ENCODE measurements around the gene CDC14A. TPM values are rescaled to one million over a fixed set of nuclear protein-coding genes. Genes with fewer than 3 reads are reported as not detected.
A peak's percentile ranks its signal among the peaks of the same experiment; 100 is the strongest.

Gene CDC14A
- total RNA-seq, 1 experiment from 2014 or later, result 9.9 TPM

DNA sequence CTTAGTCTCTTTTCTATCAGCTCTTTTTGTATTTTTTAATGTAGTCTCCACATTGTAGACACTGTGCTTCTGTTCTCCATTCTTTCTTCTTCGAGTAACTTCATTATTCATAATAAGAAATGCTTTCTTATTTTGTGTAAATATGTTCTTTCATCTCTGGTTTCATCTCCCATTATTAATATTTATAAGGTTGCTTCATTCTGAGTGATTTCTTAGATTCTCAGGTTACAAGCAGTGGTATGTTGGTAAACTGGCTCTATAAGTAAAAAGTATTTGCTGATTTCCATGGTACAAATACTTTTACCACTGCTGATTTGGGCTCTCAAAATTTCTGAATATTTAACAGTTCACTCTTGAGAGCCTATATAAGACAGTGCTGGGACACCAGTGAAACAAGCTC is 81.3 kb downstream of the CDC14A start:
- in situ Hi-C loops (cut with HindIII; ENCODE audit: low sequenced_read_pairs), result no loop called here
- no peak for DNase-seq (ENCODE audit: low spot score)

DNA sequence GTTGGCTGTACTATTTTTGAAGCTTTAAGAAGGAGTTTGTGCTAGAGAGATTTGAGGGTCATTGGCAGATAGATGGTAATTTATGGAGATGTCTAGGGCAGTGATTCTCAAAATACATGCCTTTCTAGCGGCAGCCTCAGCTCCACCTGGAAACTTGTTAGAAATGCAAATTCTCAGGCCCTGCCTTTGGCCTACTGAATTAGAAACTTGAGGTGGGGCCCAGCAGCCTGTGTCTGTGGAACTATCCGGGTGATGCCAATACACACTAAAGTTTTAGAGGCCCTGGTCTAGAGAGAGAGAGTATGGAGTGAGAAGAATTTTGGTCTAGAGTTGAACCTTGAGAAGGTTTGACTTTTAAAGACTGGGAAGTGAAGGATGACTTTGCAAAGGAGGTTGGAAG is 82.5 kb downstream of the CDC14A start:
- in situ Hi-C loops (cut with HindIII; ENCODE audit: low sequenced_read_pairs), result no loop called here
- no peak for DNase-seq (ENCODE audit: low spot score)

DNA sequence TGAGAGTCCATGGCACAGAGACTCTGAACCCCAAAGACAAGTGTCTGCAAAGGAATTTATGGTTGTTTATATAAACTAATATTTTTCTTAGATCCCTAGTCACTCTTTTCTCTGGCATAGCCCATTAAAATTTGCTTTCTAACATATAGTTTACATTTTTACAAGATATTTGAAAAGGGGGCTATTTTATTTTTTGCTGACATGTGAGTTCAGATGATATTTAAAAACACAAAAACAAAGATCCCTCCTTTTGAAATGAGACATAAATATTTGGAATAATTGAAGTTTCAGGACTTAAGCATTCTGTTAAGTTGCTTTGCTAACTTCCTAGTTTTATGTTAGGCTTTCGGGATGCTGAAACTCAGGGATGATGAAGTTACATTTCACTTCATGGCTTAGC is 86.1 kb downstream of the CDC14A start:
- no peak for DNase-seq (ENCODE audit: low spot score)
- in situ Hi-C loops (cut with HindIII; ENCODE audit: low sequenced_read_pairs), result no loop called here

DNA sequence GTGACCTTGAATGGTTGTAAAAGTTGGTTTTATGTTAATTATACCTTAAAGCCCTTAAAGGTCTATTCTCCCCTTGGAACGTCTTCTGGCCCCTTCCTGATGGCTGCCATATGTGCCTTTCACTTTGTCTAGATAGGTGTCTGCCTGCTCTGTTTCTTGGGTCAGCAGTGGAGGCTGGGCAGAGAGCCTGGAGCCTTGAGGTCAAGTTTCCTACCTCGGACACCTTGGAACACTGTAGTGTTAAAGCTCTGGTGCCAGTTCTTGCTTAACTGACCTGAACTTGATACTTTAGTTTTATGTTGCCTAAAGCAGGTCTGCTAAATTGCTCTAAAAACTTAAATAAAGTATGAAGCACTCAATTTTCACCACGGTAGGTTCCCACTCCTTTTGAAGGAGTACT is 86.5 kb downstream of the CDC14A start:
- DNase-seq (ENCODE audit: low spot score), result no peak
- in situ Hi-C loops (cut with HindIII; ENCODE audit: low sequenced_read_pairs), result no loop called here

DNA sequence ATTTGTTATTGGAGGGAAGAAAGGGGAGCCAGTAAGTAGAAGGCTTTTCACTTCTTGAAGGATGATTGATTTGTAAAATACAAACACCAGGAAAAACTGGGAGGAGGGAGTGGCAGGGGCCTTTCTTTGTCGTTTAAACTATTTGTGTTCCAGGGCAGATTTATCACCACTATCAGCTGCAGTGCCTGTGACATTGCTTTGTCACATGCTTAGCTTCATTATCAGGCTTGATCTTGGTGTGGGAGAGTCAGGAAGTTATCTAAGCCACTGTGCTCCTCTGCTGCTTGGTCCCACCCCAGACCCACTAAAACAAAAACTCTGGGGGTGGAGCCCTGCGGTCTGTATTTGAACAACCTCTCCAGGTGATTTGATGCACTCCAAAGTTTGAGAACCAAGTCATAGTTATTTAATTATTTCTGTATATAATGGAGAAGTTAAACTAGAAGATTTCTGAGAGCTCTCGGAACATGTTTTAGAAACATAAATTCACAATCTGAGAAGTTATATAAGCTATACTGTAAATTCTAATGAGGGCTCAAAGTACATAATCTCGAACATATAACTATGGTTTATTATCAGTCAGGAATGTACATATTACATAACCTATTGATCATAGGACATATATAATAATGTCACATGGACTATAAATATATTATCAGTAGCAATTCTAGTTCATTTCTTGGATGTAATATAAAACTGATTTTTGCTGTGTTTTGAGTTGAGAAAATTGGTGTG is 87.9 kb downstream of the CDC14A start:
- in situ Hi-C loops (cut with HindIII; ENCODE audit: low sequenced_read_pairs), result no loop called here
- no peak for DNase-seq (ENCODE audit: low spot score)

DNA sequence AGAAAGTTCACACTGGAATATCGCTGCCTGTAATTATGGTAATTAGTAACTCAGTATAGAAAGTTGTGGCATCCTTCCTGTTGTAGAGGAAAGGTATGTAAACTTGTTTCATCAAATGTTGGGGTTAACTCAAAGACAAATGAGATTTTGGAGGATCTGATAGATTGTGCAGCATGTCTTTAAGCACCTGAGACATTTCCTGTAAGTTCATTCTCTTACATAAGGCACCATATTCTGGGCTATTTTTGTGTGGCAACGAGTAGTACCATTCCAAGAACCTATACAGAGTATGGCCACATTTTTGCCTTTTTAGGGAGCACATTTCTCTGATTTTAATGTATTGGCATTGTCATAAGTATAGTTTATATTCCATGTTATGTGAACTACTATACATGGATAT is 88.8 kb downstream of the CDC14A start:
- DNase-seq (ENCODE audit: low spot score), result no peak
- in situ Hi-C loops (cut with HindIII; ENCODE audit: low sequenced_read_pairs), result no loop called here

DNA sequence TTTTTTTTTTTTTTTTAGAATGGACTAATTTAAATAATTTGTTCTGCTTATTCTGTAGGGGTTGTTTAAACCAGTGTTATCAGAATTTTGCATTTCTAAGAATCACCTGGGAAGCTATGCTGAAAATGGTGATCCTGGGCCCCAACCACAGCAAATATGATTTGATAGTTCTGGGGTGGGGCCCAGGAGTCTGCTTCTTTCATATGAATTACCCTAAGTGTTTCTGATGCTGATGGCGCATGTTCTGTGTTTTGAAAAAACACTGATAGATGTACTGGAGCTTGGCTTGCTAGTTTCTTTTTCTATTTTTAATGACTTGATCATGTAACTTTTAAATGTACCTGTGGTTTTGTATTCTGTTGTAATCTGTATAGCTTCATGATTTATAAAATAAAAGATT is 89.3 kb downstream of the CDC14A start:
- in situ Hi-C loops (cut with HindIII; ENCODE audit: low sequenced_read_pairs), result no loop called here
- DNase-seq (ENCODE audit: low spot score), result no peak

DNA sequence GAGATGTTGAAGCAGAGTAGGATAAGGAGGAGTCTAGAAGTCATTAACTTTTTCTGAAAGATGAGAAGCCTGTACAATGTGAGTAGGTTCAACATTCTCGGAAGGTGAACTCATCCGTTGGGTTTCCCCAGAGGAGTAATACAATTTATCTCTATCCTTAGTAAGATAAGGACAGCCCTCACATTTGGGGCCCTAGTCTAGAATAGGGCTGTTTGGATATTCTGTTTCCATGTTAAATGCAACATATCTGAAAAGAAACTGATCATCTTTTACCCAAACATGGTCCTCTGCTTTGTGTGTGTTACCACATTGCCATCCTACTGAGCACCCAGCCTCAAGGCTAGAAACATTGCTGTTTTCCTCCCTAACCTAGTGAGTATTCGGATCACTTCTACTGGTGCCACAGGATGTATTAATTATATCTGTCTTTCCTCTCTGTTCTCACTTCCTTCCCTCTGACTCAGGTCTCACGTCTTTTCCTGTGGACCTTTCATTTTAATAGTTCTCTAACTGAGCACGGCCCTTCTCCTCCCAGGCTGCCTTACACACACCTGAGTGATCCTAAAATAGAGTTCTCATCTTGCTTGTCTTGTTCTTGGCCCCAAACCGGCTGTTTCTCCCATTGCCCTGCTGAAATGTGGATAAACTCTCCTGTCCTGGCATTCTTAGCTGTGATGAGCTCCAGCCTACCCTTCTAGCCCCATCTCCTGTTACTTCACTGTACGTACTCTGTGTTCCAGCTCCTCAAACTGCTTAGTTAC is 91.7 kb downstream of the CDC14A start:
- no peak for DNase-seq (ENCODE audit: low spot score)
- in situ Hi-C loops (cut with HindIII; ENCODE audit: low sequenced_read_pairs), result no loop called here

DNA sequence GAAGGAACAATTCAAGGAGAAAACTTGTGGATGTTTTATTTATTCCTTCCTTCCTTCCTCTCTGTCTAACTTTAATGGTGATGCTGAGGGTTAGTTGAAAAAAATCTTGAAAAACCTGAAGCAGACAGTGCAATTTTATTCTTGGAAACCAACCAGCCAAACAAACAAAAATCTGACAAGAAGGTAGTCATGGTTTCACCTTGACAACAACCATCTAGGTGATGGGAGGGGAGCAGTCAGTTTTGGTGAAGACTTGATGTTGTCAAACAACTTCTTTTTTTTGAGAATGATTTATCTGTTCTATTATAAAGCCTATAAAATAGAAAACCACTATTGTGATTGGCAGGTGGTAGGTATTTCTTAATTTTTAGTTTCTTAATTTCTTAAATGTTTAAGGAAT is 93.3 kb downstream of the CDC14A start:
- no peak for DNase-seq (ENCODE audit: low spot score)
- in situ Hi-C loops (cut with HindIII; ENCODE audit: low sequenced_read_pairs), result no loop called here

DNA sequence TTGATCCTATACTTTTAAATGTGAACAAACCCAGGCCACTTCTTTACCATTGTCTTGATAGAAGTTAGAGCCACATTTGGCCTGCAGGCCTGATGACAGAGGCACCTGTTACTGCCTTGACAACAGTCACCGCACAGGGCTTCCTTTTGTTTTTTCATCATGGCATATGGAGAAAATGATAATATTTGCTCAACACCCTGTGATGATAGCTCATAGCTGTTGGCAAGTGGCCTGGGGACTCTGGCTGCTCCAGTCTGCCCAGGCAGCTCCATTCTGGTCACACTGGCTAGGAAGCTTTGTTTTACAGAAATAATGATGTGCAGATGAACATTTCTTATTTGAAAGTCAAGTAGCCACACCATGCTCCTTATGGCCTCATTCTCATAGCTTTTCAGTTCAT is 96.1 kb downstream of the CDC14A start:
- DNase-seq (ENCODE audit: low spot score), result no peak

DNA sequence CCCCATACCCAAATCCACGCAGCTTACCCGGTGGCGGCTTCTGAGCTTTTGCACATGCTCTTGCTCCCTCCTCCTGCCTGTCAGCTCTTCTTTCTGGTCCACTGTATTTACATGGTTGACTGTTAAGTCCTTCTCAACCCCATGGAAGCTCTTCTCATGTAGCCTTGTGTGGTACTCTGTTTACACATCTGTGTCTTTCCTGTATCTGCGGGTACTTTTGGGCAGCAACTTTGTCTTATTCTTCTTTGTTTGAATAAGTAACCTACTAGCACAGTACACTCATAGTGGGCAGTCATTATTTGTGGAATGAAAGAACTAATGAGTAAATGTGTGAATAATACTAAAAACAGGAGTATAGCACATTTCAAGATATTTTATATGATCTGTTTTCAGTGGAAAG is 97.2 kb downstream of the CDC14A start:
- in situ Hi-C loops (cut with HindIII; ENCODE audit: low sequenced_read_pairs), result no loop called here
- DNase-seq (ENCODE audit: low spot score), result no peak

More for the DNA sequence above, 96.1 kb downstream of the CDC14A start:
- in situ Hi-C loops (cut with HindIII; ENCODE audit: low sequenced_read_pairs), result no loop called here

DNA sequence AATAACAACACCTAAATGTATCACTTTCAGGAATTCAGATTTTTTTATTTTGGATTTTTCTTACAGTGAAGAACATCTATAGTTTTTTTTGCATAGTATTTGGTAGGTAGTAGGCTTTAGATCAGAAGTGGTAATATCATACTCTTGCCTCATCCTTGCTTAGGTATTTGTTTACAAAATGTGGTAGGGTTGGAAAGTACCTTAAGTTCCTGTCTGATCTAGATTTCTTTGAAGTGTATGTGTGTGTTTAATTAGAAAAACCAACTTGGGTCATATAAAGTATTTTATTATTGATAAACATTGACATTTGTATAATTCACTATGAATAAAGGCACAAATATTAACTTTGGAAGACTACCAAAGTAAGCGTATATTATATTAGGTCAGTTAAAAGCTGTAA is 100.3 kb downstream of the CDC14A start:
- no peak for DNase-seq (ENCODE audit: low spot score)
- in situ Hi-C loops (cut with HindIII; ENCODE audit: low sequenced_read_pairs), result no loop called here

DNA sequence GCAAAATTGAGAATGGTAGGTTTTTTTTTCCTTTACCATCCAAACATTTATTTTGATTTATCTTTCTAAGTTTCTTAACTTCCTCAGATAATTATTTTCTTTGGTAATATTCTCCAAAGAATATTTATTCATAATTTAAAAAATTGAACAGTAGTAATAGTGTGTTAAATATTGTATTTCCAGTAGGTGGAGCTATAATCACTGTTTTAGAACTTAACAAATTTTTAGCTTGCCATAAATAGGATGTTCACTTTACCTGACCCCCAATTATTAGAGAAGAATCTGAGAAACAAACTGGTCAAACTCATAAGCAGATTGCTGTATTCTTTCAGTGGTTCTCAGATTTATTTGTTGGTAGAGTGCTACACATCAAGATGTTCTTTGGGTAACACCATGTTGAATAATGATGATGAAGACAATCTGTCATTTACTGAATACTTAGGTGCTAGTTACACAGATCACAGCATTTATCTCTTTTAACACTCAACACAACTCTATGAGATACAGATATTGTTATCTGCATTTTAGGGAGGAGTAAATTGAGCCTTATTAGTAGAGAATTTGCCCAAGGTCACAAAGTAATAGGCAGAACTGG is 103.3 kb downstream of the CDC14A start:
- in situ Hi-C loops (cut with HindIII; ENCODE audit: low sequenced_read_pairs), result no loop called here
- peak; percentile 4 for DNase-seq (ENCODE audit: low spot score)

DNA sequence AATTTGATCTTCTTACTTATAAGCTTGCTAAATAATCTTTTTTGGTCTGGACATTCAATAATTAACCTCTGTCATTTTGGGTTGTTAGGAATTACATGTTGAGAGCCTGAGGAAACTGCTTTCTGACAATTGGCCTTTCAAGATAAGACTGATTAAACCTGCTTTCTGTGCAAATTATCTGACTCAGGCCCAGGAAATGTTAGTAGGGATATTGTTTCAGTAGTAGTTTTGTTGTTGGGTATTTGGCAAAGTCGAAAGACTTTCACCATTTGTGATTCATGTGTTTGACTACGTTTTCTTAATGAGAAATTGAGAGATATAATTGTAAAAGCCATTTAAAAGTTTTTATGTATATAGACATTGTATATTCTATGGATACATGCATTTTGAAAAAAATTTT is 104.6 kb downstream of the CDC14A start:
- in situ Hi-C loops (cut with HindIII; ENCODE audit: low sequenced_read_pairs), result no loop called here
- DNase-seq (ENCODE audit: low spot score), result no peak

DNA sequence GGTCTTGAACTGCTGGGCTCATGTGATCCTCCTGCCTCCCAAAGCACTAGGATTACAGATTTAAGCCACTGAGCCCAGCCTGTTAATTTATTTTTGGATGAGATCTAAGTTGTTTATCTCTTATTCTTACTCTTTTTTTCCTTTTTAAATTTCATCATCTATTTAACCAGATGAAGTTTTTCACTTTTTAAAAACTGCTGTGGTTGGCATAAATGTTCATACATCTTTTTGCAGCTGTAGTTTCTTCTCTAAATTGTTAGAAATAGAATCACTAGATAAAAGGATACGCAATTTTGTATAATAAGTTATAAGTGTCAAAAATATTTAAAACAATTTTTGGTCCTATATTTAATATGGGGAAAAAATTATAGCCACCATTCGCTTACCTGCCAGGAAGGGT is 105.4 kb downstream of the CDC14A start:
- no peak for DNase-seq (ENCODE audit: low spot score)
- in situ Hi-C loops (cut with HindIII; ENCODE audit: low sequenced_read_pairs), result no loop called here

DNA sequence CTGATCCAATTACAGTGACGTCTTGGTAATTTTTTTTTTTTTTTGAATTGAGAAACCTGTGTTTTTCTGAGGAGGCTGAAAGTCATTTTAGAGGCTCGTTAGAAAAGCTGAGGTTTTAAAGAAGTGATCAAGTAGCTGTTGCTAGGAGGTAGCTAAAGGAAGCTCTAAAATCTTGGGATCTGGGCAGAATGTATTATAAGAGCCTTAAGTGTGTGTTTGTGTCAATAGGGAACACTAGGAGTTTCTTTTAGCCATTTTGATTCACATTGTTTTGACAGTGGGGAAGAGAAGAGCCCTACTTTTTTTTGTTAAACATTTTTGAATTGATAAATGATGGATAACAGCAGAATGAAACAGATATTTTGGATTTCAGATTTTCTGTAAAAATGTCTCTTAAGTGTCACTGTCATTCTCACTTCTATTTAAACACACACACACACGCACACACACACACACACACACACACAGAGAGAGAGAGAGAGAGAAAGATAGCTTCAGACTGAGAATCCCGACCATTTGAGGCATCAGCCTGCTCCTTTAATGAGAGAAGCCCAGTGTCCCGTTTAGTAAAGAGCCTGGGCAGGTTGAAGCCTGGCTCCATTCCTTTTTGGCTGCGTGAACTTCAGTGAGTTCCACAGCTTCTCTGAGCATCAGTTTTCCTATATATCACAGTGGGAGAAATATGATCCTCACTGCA is 106.5 kb downstream of the CDC14A start:
- in situ Hi-C loops (cut with HindIII; ENCODE audit: low sequenced_read_pairs), result no loop called here
- no peak for DNase-seq (ENCODE audit: low spot score)

DNA sequence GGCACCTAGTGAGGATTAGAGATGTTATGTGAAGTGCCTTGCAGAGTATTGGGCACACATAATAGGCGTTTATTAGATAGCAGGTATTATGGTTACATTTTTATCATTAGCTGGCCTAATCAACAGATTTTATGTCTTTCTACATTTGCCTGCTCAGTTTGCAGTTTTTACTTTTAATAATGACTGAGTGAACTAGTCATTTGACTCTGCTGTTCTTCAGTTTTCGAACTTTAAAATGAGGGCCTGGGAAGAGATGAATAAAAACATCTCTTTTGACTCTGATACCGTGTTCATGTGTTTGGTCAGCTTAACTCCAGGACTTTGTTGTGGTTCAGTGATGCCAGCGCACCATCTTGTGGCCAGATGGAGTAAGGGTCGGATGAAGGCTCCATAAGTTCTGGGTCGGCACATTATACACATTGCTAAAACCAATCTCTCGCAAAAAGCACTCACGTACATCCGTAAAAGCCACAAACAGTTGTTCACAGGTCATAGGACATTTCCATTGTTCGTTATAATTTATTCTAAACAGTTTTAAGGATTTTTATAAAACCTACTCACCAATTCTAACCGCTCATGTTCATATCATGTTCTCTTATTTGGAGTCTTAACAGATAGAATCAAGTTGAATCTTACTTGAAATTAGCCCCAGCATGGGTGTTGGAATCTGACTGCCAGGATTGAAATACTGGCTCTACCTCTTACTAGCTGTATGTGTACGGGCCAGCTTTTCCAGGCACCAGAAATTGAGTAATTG is 107.2 kb downstream of the CDC14A start:
- in situ Hi-C loops (cut with HindIII; ENCODE audit: low sequenced_read_pairs), result no loop called here
- peak; percentile 69 for DNase-seq (ENCODE audit: low spot score)

DNA sequence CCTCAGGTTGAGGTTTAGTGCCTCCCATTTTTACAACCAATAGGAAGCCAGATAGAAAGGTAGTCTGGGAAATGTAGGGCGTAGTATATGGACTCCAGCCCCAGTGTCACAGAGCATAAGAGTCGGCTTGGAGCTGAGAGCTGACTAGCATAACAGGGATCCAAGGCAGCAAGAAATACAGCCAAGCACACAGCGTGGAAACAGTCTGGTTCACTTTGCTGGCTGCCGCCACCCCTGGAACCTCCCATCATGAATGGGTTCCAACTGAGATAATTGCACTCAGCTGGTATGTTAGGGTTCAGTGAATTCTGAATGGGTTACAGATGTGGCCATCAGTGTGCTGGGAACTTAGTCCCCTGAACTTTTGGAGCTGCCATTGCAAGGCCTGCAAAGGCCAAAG is 108.9 kb downstream of the CDC14A start:
- no peak for DNase-seq (ENCODE audit: low spot score)
- in situ Hi-C loops (cut with HindIII; ENCODE audit: low sequenced_read_pairs), result no loop called here

DNA sequence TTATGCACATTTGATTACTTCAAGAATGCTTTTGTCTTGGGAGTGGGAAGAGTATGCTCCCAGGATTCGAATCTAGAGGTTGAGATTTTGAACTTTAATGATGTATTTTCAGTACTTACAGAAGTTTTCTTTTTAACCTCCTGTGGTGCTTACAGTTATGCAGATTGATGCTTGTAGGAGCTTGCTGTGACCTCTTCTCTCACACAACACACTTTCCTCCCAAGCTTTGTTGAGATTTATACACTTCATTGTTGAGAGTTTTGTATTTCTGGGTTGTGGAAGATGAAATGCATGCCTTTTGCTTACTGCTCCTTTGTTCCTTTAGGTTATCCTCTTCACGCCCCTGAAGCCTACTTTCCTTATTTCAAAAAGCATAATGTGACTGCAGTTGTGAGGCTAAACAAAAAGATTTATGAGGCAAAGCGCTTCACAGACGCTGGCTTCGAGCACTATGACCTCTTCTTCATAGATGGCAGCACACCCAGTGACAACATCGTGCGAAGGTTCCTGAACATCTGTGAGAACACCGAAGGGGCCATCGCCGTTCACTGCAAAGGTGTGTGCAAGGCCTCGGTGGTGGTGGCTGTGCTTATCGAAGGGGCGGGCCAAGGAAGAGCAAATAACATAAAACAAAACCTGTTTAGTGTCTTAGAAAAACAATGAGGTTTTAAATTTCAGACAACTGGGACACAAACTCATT is 110.2 kb downstream of the CDC14A start:
- in situ Hi-C loops (cut with HindIII; ENCODE audit: low sequenced_read_pairs), result no loop called here
- no peak for DNase-seq (ENCODE audit: low spot score)
